ENCODE results near the gene ROGDI.

Gene ROGDI

GRCh38 chr16:4795181-4795827, 7.1 kb downstream of the ROGDI start, which contains the start of gene SMIM22:
Gene SMIM22, plus strand, starts transcription at chr16:4795369. Its CDS starts 366 bp downstream, at chr16:4795735.
- in situ Hi-C loops (cut with MboI; ENCODE audit: low pct_unique_long_range_greater_than_20kb, low sequenced_read_pairs, unreplicated experiment), result no loop called here
- DNase-seq (ENCODE audit: low spot score), result no peak
- TF ChIP-seq, protein P1, sequence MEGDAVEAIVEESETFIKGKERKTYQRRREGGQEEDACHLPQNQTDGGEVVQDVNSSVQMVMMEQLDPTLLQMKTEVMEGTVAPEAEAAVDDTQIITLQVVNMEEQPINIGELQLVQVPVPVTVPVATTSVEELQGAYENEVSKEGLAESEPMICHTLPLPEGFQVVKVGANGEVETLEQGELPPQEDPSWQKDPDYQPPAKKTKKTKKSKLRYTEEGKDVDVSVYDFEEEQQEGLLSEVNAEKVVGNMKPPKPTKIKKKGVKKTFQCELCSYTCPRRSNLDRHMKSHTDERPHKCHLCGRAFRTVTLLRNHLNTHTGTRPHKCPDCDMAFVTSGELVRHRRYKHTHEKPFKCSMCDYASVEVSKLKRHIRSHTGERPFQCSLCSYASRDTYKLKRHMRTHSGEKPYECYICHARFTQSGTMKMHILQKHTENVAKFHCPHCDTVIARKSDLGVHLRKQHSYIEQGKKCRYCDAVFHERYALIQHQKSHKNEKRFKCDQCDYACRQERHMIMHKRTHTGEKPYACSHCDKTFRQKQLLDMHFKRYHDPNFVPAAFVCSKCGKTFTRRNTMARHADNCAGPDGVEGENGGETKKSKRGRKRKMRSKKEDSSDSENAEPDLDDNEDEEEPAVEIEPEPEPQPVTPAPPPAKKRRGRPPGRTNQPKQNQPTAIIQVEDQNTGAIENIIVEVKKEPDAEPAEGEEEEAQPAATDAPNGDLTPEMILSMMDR (IDR thresholded peaks at IDR 0.05; ENCODE audit: extremely low read depth, insufficient read depth, missing control alignments), result no peak

DNA sequence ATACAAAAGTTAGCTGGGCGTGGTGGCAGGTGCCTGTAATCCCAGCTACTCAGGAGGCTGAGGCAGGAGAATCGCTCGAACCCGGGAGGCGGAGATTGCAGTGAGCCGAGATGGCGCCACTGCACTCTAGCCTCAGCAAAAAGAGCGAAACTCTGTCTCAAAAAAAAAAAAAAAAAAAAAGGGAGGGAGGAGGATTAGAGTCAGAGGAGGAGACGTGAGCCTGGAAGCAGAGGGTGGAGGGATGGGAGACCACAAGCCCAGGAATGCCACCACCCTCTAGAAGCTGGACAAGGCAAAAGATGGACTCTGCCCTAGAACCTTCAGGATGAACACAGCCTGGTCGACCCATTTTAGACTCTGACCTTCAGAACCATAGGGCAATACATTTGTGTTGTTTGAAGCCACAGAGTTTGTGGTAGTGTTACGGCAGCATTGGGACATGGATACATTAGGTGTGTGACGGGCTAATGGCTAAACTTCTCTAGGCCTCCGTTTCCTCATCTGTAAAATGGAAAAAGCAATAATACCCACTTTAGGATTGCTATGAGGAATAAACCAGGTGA, 9.4 kb downstream of the ROGDI start:
- in situ Hi-C loops (cut with MboI; ENCODE audit: low pct_unique_long_range_greater_than_20kb, low sequenced_read_pairs, unreplicated experiment), result no loop called here
- no peak for DNase-seq (ENCODE audit: low spot score)
- TF ChIP-seq, protein P1 (IDR thresholded peaks at IDR 0.05; ENCODE audit: extremely low read depth, insufficient read depth, missing control alignments), result no peak

- TF ChIP-seq, protein P1 (IDR thresholded peaks at IDR 0.05; ENCODE audit: extremely low read depth, insufficient read depth, missing control alignments), result no peak
- in situ Hi-C loops (cut with MboI; ENCODE audit: low pct_unique_long_range_greater_than_20kb, low sequenced_read_pairs, unreplicated experiment), result no loop called here
- no peak for DNase-seq (ENCODE audit: low spot score)
These were observed 11.6 kb downstream of the ROGDI start for GRCh38 chr16:4790871-4791270.

- TF ChIP-seq, protein P1 (IDR thresholded peaks at IDR 0.05; ENCODE audit: extremely low read depth, insufficient read depth, missing control alignments), result no peak
- DNase-seq (ENCODE audit: low spot score), result no peak
- in situ Hi-C loops (cut with MboI; ENCODE audit: low pct_unique_long_range_greater_than_20kb, low sequenced_read_pairs, unreplicated experiment), result no loop called here
These were observed 12.2 kb downstream of the ROGDI start for GRCh38 chr16:4790261-4790660.

DNA sequence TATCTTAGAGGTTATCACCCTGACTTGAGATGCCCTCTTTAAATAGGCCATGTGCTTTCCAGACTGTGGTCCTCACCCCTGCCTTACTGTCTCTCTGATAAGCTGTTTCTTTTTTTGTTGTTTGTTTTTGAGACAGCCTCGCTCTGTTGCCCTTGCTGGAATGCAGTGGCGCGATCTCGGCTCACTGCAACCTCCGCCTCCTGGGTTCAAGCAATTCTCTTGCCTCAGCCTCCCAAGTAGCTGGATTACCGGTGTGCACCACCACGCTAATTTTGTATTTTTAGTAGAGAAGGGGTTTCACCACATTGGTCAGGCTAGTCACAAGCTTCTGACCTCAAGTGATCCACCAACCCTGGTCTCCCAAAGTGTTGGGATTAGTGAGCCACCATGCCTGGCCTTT, 13.5 kb downstream of the ROGDI start:
- TF ChIP-seq, protein P1 (IDR thresholded peaks at IDR 0.05; ENCODE audit: extremely low read depth, insufficient read depth, missing control alignments), result no peak
- DNase-seq (ENCODE audit: low spot score), result no peak
- in situ Hi-C loops (cut with MboI; ENCODE audit: low pct_unique_long_range_greater_than_20kb, low sequenced_read_pairs, unreplicated experiment), result no loop called here

GRCh38 chr16:4788489-4788889, 13.9 kb downstream of the ROGDI start:
- no peak for DNase-seq (ENCODE audit: low spot score)
- in situ Hi-C loops (cut with MboI; ENCODE audit: low pct_unique_long_range_greater_than_20kb, low sequenced_read_pairs, unreplicated experiment), result no loop called here
- TF ChIP-seq, protein P1 (IDR thresholded peaks at IDR 0.05; ENCODE audit: extremely low read depth, insufficient read depth, missing control alignments), result no peak
